ENCODE results near the gene SLC4A7.
"Not testable (repeated sequence)": the region's sequence is repeated elsewhere in the genome, so short reads cannot be mapped to it uniquely, and the experiment has no call there.

Gene SLC4A7

DNA sequence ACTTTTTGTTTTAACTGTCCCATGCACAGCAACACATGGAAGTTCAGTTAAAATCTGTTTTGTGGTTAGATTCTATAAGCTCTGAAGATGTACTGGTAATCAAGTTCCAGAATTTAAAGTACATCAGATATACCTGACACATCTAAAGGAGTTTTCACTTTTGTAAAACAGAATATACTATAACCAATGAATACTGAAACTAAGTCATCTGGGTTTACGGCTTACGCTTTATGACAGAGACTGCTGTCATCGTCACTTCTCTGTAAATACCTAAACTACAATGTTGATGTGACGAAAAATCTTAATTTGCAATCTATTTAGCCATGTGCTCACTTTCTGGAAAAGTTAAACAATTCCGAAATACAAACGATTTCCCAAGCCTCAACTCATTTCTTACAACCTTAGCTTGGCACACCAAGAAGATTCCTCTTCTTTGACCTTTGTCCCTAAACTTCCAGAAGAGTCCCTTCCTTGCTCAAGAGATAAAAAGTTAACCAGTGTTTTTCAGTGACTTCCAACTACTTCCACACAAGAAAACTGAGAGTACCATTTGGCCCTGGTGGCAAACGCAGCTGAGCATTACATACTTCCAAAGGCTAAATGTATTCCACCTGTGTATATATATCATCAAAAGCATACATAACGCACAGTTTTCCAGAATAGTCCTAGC, 58.2 kb downstream of the SLC4A7 start:
- DNase-seq (ENCODE audit: low spot score) = no peak
- in situ Hi-C loops (cut with MboI; ENCODE audit: low sequenced_read_pairs, unreplicated experiment) = no loop called here
- TF ChIP-seq CTCF (IDR thresholded peaks at IDR 0.05; ENCODE audit: borderline replicate concordance, control extremely low read depth, extremely low read depth, insufficient read depth, missing control alignments) = no peak

DNA sequence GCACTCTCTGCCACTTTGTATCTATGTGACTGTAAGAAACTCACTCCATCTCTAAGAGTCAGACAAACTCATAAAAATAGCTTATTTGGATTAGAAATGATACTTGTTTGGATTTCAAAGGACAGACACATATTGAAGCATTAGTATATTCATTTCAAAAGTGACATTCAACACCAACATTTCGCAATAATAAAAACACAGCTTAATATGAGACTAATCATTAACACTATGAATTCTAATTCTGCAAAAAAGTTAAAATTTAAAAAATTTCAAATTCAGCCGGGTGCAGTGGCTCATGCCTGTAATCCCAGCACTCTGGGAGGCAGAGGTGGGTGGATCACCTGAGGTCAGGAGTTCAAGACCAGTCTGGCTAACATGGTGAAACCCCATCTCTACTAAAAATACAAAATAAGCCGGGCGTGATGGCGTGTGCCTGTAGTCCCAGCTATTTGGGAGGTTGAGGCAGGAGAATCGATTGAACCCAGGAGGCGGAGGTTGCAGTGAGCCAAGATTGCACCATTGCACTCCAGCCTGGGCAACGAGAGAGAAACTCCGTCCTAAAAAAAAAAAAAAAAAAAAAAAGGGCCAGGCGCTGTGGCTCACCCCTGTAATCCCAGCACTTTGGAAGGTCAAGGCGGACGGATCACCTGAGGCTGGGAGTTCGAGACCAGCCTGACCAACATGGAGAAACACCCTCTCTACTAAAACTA, 59.2 kb downstream of the SLC4A7 start:
- in situ Hi-C loops (cut with MboI; ENCODE audit: low sequenced_read_pairs, unreplicated experiment); DNase-seq (ENCODE audit: low spot score): not testable (repeated sequence)

DNA sequence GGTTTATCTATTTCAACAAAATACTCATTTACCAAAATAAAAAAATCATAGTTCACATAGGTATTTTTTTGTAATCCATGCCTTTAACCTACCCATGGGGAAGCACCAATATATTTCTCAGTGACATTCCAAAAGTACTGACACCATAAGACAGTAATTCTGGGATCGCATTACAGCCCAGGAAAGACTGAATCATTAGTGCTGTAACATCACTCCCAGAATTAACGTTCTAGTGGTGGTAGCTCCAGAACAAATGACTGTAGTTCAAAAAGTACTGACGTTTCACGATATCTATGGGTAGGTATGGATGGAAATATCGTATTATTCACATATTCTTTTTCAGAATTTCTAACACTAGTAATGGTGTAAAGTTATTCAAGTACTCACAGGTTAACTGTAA, 60.7 kb downstream of the SLC4A7 start:
- in situ Hi-C loops (cut with MboI; ENCODE audit: low sequenced_read_pairs, unreplicated experiment) = no loop called here
- TF ChIP-seq CTCF (IDR thresholded peaks at IDR 0.05; ENCODE audit: borderline replicate concordance, control extremely low read depth, extremely low read depth, insufficient read depth, missing control alignments) = no peak
- DNase-seq (ENCODE audit: low spot score) = no peak

DNA sequence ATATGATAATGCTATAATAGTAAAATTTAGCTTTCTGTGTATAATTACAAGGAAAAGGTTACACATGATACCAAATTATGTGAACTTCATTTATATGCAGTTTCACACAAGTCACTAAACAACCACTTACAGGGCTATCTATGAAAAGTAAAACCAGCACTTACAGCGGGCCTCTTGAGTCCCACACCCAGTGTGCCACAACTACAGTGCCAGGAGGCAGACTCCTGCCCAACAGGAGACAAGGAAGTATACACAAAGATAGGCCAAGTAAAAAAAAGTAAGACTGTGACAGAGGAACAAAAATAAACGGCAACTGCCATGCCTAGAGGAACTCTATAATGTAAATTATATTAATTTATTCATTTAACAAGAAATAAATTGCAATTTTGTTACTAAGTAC, 61.6 kb downstream of the SLC4A7 start:
- DNase-seq (ENCODE audit: low spot score) = no peak
- no peak for TF ChIP-seq CTCF (IDR thresholded peaks at IDR 0.05; ENCODE audit: borderline replicate concordance, control extremely low read depth, extremely low read depth, insufficient read depth, missing control alignments)
- in situ Hi-C loops (cut with MboI; ENCODE audit: low sequenced_read_pairs, unreplicated experiment) = no loop called here

- TF ChIP-seq CTCF (IDR thresholded peaks at IDR 0.05; ENCODE audit: borderline replicate concordance, control extremely low read depth, extremely low read depth, insufficient read depth, missing control alignments) = no peak
- in situ Hi-C loops (cut with MboI; ENCODE audit: low sequenced_read_pairs, unreplicated experiment) = no loop called here
- no peak for DNase-seq (ENCODE audit: low spot score)
These were observed 69.0 kb downstream of the SLC4A7 start for GRCh38 chr3:27415202-27415601.

- no peak for TF ChIP-seq CTCF (IDR thresholded peaks at IDR 0.05; ENCODE audit: borderline replicate concordance, control extremely low read depth, extremely low read depth, insufficient read depth, missing control alignments)
- DNase-seq (ENCODE audit: low spot score) = peak; percentile 44
- in situ Hi-C loops (cut with MboI; ENCODE audit: low sequenced_read_pairs, unreplicated experiment) = no loop called here
These were observed 91.1 kb downstream of the SLC4A7 start for GRCh38 chr3:27392950-27393679.

GRCh38 chr3:27392414-27392813, 91.8 kb downstream of the SLC4A7 start:
- DNase-seq (ENCODE audit: low spot score) = not testable (repeated sequence)

More at GRCh38 chr3:27392414-27392813, 91.8 kb downstream of the SLC4A7 start:
- in situ Hi-C loops (cut with MboI; ENCODE audit: low sequenced_read_pairs, unreplicated experiment) = not testable (repeated sequence)
